BLaER1 (cell line): ENCODE measurements around the gene HMOX1.

Source experiments
- H3K27ac ChIP-seq: shearing (Covaris generic); formaldehyde crosslinking; 2 replicates; pipeline ENCODE4 v1.8.1; 2022
- H3K27me3 ChIP-seq: shearing (Covaris generic); formaldehyde crosslinking; 2 replicates; pipeline ENCODE4 v1.8.1; 2022
- H3K36me3 ChIP-seq: shearing (Covaris generic); formaldehyde crosslinking; 2 replicates; pipeline ENCODE4 v1.8.1; 2022
- H3K4me1 ChIP-seq: shearing (Covaris generic); formaldehyde crosslinking; 2 replicates; pipeline ENCODE4 v1.8.1; 2022
- H3K4me2 ChIP-seq: shearing (Covaris generic); formaldehyde crosslinking; 2 replicates; pipeline ENCODE4 v1.8.1; 2022
- H3K4me3 ChIP-seq: shearing (Covaris generic); formaldehyde crosslinking; 2 replicates; pipeline ENCODE4 v1.8.1; 2022
- H3K9ac ChIP-seq: shearing (Covaris generic); formaldehyde crosslinking; 2 replicates; pipeline ENCODE4 v1.8.1; 2022
- H3K9me3 ChIP-seq: shearing (Covaris generic); formaldehyde crosslinking; 2 replicates; pipeline ENCODE4 v1.8.1; 2022
- H4K20me1 ChIP-seq: shearing (Covaris generic); formaldehyde crosslinking; 2 replicates; pipeline ENCODE4 v1.8.1; 2022
- Cebpa-rat ChIP-seq: shearing (Covaris generic); IDR thresholded peaks from 2 replicates; pipeline ENCODE4 v1.8.1; 2022

The HMOX1 gene

GRCh38 chr22:35417606-35418005 is 36.7 kb downstream of the HMOX1 start:
- Histone ChIP-seq H3K9ac (no peak overlapping the region), H3K9me3 (no peaks in the 10 kb centered on the region), H3K4me3 (no peak overlapping the region), H3K4me1 (no peaks in the 10 kb centered on the region), H3K27ac (no peak overlapping the region), H3K4me2 (no peak overlapping the region), H3K27me3 (no peaks in the 10 kb centered on the region), H3K36me3 (peaks cover 100% of the 10 kb centered on the region), H4K20me1 (peaks cover 74% of the 10 kb centered on the region)
- TF ChIP-seq Cebpa-rat: no peak

GRCh38 chr22:35418088-35418487 is 37.2 kb downstream of the HMOX1 start:
- no peak overlapping the region for H3K4me3 ChIP-seq
- no peak overlapping the region for H3K9ac ChIP-seq
- peaks cover 100% of the 10 kb centered on the region for H3K36me3 ChIP-seq
- H3K4me2 ChIP-seq: no peak overlapping the region
- H3K27me3 ChIP-seq: no peaks in the 10 kb centered on the region
- no peaks in the 10 kb centered on the region for H3K9me3 ChIP-seq
- no peak for TF ChIP-seq Cebpa-rat
- H4K20me1 ChIP-seq: peaks cover 77% of the 10 kb centered on the region
- no peaks in the 10 kb centered on the region for H3K4me1 ChIP-seq
- no peak overlapping the region for H3K27ac ChIP-seq

GRCh38 chr22:35418731-35419130 is 37.8 kb downstream of the HMOX1 start:
- TF ChIP-seq Cebpa-rat: no peak
- H3K4me1 ChIP-seq: no peaks in the 10 kb centered on the region
- H3K27me3 ChIP-seq: no peaks in the 10 kb centered on the region
- peaks cover 81% of the 10 kb centered on the region for H4K20me1 ChIP-seq
- no peak overlapping the region for H3K4me3 ChIP-seq
- H3K4me2 ChIP-seq: no peak overlapping the region
- H3K9ac ChIP-seq: no peak overlapping the region
- no peak overlapping the region for H3K27ac ChIP-seq
- peaks cover 100% of the 10 kb centered on the region for H3K36me3 ChIP-seq
- H3K9me3 ChIP-seq: no peaks in the 10 kb centered on the region

GRCh38 chr22:35419756-35420155 is 38.9 kb downstream of the HMOX1 start:
- TF ChIP-seq Cebpa-rat: no peak
- Histone ChIP-seq H3K4me3 (no peak overlapping the region), H3K36me3 (peaks cover 100% of the 10 kb centered on the region), H3K27me3 (no peaks in the 10 kb centered on the region), H4K20me1 (peaks cover 86% of the 10 kb centered on the region), H3K9me3 (no peaks in the 10 kb centered on the region), H3K9ac (no peak overlapping the region), H3K27ac (no peak overlapping the region), H3K4me1 (no peaks in the 10 kb centered on the region), H3K4me2 (no peak overlapping the region)

- Histone ChIP-seq H3K36me3 (peaks cover 100% of the 10 kb centered on the region), H3K9me3 (no peaks in the 10 kb centered on the region), H3K27me3 (no peaks in the 10 kb centered on the region), H3K27ac (no peak overlapping the region), H4K20me1 (peaks cover 90% of the 10 kb centered on the region), H3K4me1 (peaks cover 7% of the 10 kb centered on the region), H3K4me2 (no peak overlapping the region), H3K4me3 (no peak overlapping the region), H3K9ac (no peak overlapping the region)
- no peak for TF ChIP-seq Cebpa-rat
Observed at GRCh38 chr22:35421121-35421520, 40.2 kb downstream of the HMOX1 start.

- no peak for TF ChIP-seq Cebpa-rat
- Histone ChIP-seq H3K4me3 (no peak overlapping the region), H3K9ac (no peak overlapping the region), H3K4me1 (peaks cover 16% of the 10 kb centered on the region), H3K27me3 (no peaks in the 10 kb centered on the region), H3K9me3 (no peaks in the 10 kb centered on the region), H3K36me3 (peaks cover 100% of the 10 kb centered on the region), H3K4me2 (no peak overlapping the region), H3K27ac (no peak overlapping the region), H4K20me1 (peaks cover 94% of the 10 kb centered on the region)
Observed at GRCh38 chr22:35422145-35422544, 41.2 kb downstream of the HMOX1 start.

GRCh38 chr22:35422936-35423335 is 42.0 kb downstream of the HMOX1 start:
- Histone ChIP-seq H3K9me3 (no peaks in the 10 kb centered on the region), H3K36me3 (peaks cover 96% of the 10 kb centered on the region), H3K9ac (no peak overlapping the region), H3K27ac (no peak overlapping the region), H4K20me1 (peaks cover 86% of the 10 kb centered on the region), H3K4me1 (peaks cover 16% of the 10 kb centered on the region), H3K4me3 (no peak overlapping the region), H3K4me2 (no peak overlapping the region), H3K27me3 (no peaks in the 10 kb centered on the region)
- TF ChIP-seq Cebpa-rat: no peak

- Histone ChIP-seq H3K27ac (no peak overlapping the region), H3K36me3 (peaks cover 95% of the 10 kb centered on the region), H3K9me3 (no peaks in the 10 kb centered on the region), H3K4me3 (no peak overlapping the region), H3K9ac (no peak overlapping the region), H3K4me1 (peaks cover 16% of the 10 kb centered on the region), H4K20me1 (peaks cover 79% of the 10 kb centered on the region), H3K27me3 (no peaks in the 10 kb centered on the region), H3K4me2 (no peak overlapping the region)
- TF ChIP-seq Cebpa-rat: no peak
Observed at GRCh38 chr22:35424081-35424480, 43.2 kb downstream of the HMOX1 start.

- H4K20me1 ChIP-seq: peaks cover 78% of the 10 kb centered on the region
- H3K4me3 ChIP-seq: no peak overlapping the region
- no peak overlapping the region for H3K9ac ChIP-seq
- H3K9me3 ChIP-seq: no peaks in the 10 kb centered on the region
- H3K27me3 ChIP-seq: no peaks in the 10 kb centered on the region
- TF ChIP-seq Cebpa-rat: no peak
- peaks cover 16% of the 10 kb centered on the region for H3K4me1 ChIP-seq
- no peak overlapping the region for H3K27ac ChIP-seq
- no peak overlapping the region for H3K4me2 ChIP-seq
- peaks cover 95% of the 10 kb centered on the region for H3K36me3 ChIP-seq
Observed at GRCh38 chr22:35424761-35425160, 43.9 kb downstream of the HMOX1 start.

- no peak for TF ChIP-seq Cebpa-rat
- H3K4me2 ChIP-seq: peak overlapping the region; percentile 33; the same call in 1 of the 2 replicates
Observed at GRCh38 chr22:35425546-35425945, 44.6 kb downstream of the HMOX1 start.

More at GRCh38 chr22:35425546-35425945, 44.6 kb downstream of the HMOX1 start:
- peaks cover 78% of the 10 kb centered on the region for H4K20me1 ChIP-seq
- H3K4me1 ChIP-seq: peaks cover 16% of the 10 kb centered on the region
- no peaks in the 10 kb centered on the region for H3K27me3 ChIP-seq
- H3K27ac ChIP-seq: no peak overlapping the region
- peaks cover 94% of the 10 kb centered on the region for H3K36me3 ChIP-seq
- H3K9ac ChIP-seq: 0 out of 2 replicates have a peak overlapping the region, but pooled peaks have one; percentile 27
- no peaks in the 10 kb centered on the region for H3K9me3 ChIP-seq
- no peak overlapping the region for H3K4me3 ChIP-seq
